NT2/D1 (cell line): ENCODE measurements around the gene DNAJB6.

Experiments used
- SUZ12 ChIP-seq: IDR thresholded peaks from 2 replicates; pipeline ENCODE4 v1.6.1; 2011; ENCODE audit not compliant: insufficient read length, insufficient read depth; ENCODE audit errors: extremely low read depth
- YY1 ChIP-seq: IDR thresholded peaks from 2 replicates; pipeline ENCODE4 v1.6.1; 2011; ENCODE audit not compliant: insufficient read length, insufficient read depth

GRCh38 chr7:157299317-157299612 lies 37.5 kb upstream of the DNAJB6 start:
- no peak for TF ChIP-seq SUZ12
- TF ChIP-seq YY1, result no peak
